ENCODE results near the gene EXTL1. TPM values are rescaled to one million over a fixed set of nuclear protein-coding genes. Genes with fewer than 3 reads are reported as not detected.

The EXTL1 gene
- total RNA-seq, 1 experiment from 2014 or later = 0.15 TPM

DNA sequence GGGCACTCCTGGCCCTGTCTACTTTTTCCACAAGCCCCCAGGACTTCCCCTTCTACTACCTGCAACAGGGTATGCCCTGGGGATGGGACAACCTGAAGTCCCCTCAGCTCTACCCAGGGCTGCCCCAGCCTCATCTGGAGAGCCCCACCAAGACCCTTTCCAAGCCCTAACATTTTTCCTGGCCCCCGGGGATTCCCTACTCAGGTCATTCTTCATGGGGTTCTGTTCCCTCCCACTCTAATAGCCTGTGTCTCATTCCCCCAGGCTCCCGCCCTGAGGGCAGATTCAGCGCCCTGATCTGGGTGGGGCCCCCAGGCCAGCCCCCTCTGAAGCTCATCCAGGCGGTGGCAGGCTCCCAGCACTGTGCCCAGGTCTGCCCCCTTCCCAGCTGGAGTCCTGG is 9.6 kb downstream of the EXTL1 start (continued):
- TF ChIP-seq, protein P1, sequence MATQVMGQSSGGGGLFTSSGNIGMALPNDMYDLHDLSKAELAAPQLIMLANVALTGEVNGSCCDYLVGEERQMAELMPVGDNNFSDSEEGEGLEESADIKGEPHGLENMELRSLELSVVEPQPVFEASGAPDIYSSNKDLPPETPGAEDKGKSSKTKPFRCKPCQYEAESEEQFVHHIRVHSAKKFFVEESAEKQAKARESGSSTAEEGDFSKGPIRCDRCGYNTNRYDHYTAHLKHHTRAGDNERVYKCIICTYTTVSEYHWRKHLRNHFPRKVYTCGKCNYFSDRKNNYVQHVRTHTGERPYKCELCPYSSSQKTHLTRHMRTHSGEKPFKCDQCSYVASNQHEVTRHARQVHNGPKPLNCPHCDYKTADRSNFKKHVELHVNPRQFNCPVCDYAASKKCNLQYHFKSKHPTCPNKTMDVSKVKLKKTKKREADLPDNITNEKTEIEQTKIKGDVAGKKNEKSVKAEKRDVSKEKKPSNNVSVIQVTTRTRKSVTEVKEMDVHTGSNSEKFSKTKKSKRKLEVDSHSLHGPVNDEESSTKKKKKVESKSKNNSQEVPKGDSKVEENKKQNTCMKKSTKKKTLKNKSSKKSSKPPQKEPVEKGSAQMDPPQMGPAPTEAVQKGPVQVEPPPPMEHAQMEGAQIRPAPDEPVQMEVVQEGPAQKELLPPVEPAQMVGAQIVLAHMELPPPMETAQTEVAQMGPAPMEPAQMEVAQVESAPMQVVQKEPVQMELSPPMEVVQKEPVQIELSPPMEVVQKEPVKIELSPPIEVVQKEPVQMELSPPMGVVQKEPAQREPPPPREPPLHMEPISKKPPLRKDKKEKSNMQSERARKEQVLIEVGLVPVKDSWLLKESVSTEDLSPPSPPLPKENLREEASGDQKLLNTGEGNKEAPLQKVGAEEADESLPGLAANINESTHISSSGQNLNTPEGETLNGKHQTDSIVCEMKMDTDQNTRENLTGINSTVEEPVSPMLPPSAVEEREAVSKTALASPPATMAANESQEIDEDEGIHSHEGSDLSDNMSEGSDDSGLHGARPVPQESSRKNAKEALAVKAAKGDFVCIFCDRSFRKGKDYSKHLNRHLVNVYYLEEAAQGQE (IDR thresholded peaks at IDR 0.05; ENCODE audit: low read depth) = no peak
- no peak for TF ChIP-seq ZNF274 (IDR thresholded peaks at IDR 0.05; ENCODE audit: low read depth, low read length)

DNA sequence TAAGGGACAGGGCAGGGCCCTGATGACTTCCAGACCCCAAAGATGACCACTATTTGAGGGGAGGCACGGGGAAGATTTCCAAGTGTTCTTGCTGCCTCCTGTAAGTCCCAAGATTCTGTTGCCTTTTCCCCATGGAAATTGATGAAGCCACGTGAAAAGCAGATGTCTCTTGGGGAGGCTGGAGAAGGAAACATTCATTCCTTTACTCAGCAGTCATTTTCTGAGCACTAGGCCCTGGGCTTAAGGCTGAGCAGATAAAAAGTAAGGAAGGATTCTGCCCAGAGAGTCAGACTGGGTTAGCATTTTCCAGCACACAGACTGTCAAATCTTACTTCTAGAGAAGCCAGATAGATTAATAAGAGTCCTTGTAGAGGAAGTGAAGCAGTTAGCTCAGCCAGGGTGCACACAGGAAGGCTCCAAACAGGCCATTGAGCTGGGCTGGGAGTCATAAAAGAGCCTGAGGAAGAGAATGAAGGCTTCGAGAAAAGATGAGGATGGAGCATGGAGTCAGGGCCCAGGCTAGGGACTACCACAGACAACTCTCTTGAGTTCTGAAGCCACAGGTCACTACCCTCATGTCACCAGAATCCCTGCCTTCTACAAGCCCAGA is 10.1 kb downstream of the EXTL1 start:
- ChIA-PET RAD21 (ENCODE audit: low non-redundant PET in 1 of 2, low total read pairs in 2 of 2, uncharacterized antibody in 2 of 2, unreplicated experiment in 2 of 2) (no interaction called here), POLR2A (no interaction called here), CTCF (no interaction called here)
- Histone ChIP-seq H3K27ac (ENCODE audit: low read depth, low read length) (no peak overlapping the region), H3K27me3 (ENCODE audit: insufficient read depth, low read length) (no peaks in the 10 kb centered on the region), H3K4me1 (ENCODE audit: control insufficient read depth in 1 of 2, insufficient read depth in 2 of 2, low read length in 2 of 2) (peaks cover 11 to 24% of the 10 kb centered on the region in 2 experiments), H2AFZ (ENCODE audit: low read depth, low read length, poor library complexity, severe bottlenecking) (no peak overlapping the region), H3K9me2 (ENCODE audit: insufficient read depth) (no peaks in the 10 kb centered on the region), H3K4me2 (ENCODE audit: low read length) (no peak overlapping the region), H3K36me3 (ENCODE audit: control insufficient read depth in 1 of 2, insufficient read depth in 2 of 2, low read length in 2 of 2) (no peaks in the 10 kb centered on the region), H4K20me1 (ENCODE audit: insufficient read depth) (no peaks in the 10 kb centered on the region), H3K9ac (ENCODE audit: low read length) (no peak overlapping the region), H3K4me3 (replicated peaks in 1 of 2; ENCODE audit: low read depth in 1 of 2, low read length in 2 of 2) (no peak overlapping the region), H3K9me3 (ENCODE audit: control insufficient read depth in 1 of 2, insufficient read depth in 1 of 2, low read depth in 1 of 2, low read length in 2 of 2) (no peaks in the 10 kb centered on the region), H3K79me2 (ENCODE audit: insufficient read depth, low read length) (no peaks in the 10 kb centered on the region)
- intact Hi-C loops (cut with micrococcal nuclease) = no loop called here
- TF ChIP-seq EZH2phosphoT487 (IDR thresholded peaks at IDR 0.05; ENCODE audit: borderline replicate concordance) (no peak), ZFX (IDR thresholded peaks at IDR 0.05) (no peak), EGR1 (IDR thresholded peaks at IDR 0.05; ENCODE audit: low read depth) (no peak), EZH2 (IDR thresholded peaks at IDR 0.05) (no peak), CEBPB (IDR thresholded peaks at IDR 0.05; ENCODE audit: low read depth) (no peak)
- TF ChIP-seq, protein P1 (IDR thresholded peaks at IDR 0.05; ENCODE audit: low read depth) = no peak
- TF ChIP-seq, protein P2, sequence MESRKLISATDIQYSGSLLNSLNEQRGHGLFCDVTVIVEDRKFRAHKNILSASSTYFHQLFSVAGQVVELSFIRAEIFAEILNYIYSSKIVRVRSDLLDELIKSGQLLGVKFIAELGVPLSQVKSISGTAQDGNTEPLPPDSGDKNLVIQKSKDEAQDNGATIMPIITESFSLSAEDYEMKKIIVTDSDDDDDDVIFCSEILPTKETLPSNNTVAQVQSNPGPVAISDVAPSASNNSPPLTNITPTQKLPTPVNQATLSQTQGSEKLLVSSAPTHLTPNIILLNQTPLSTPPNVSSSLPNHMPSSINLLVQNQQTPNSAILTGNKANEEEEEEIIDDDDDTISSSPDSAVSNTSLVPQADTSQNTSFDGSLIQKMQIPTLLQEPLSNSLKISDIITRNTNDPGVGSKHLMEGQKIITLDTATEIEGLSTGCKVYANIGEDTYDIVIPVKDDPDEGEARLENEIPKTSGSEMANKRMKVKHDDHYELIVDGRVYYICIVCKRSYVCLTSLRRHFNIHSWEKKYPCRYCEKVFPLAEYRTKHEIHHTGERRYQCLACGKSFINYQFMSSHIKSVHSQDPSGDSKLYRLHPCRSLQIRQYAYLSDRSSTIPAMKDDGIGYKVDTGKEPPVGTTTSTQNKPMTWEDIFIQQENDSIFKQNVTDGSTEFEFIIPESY (IDR thresholded peaks at IDR 0.05; ENCODE audit: extremely low read depth, insufficient replicate concordance, low read length) = no peak
- DNase-seq (ENCODE audit: low read depth, low spot score) = no peak
- no TSS peak for BruUV-seq (replicated peaks)
- no peak for ATAC-seq
